ENCODE data around the gene CDKL4. TPM values are rescaled to one million over a fixed set of nuclear protein-coding genes. Genes with fewer than 3 reads are reported as not detected.
A peak's percentile ranks its signal among the peaks of the same experiment; 100 is the strongest.
"Not testable (repeated sequence)": the region's sequence is repeated elsewhere in the genome, so short reads cannot be mapped to it uniquely, and the experiment has no call there.

The CDKL4 gene
- polyA plus RNA-seq, 3 donors, result 0.37 to 0.67 (median 0.49) TPM

DNA sequence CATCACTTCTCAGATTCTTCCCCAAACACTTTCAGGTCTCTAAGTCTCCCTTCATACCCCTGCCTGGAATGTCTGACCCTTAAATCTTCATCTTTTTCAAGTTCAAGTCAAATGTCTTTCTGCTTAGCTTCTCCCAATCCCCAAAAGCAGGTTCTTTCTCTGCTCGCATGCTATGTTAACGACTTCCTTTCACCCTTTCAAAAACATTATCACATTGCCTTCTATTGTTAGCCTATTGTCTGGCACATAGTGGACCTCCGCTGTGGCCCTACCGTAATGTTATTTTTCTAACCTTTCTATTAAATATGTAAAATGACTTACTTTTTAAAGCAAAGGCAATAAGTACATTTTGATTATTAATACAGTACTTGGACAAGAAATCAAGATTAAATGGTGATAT is 2.2 kb downstream of the CDKL4 start:
- DNase-seq (ENCODE audit: extremely low read depth in 1 of 11, low read depth in 9 of 11, low spot score in 4 of 11), result no peak

DNA sequence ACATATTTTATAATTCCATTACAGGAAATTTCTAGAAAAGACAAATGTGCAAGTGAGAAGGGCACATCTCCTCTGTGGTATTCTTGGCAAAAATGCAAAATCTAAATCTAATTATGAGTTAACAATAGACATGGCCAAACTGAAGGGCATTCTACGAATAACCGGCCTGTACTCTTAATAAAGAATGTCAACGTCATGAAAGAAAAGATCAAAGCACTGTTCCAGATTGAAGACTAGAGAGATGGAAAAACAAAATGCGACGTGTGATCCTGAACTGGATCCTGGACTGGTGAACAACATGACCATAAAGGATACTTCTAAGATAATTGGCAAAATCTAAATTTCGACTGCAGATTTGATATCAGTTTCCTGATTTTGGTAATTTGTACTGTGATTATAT is 3.0 kb downstream of the CDKL4 start:
- DNase-seq (ENCODE audit: extremely low read depth in 1 of 11, low read depth in 9 of 11, low spot score in 4 of 11), result no peak

DNA sequence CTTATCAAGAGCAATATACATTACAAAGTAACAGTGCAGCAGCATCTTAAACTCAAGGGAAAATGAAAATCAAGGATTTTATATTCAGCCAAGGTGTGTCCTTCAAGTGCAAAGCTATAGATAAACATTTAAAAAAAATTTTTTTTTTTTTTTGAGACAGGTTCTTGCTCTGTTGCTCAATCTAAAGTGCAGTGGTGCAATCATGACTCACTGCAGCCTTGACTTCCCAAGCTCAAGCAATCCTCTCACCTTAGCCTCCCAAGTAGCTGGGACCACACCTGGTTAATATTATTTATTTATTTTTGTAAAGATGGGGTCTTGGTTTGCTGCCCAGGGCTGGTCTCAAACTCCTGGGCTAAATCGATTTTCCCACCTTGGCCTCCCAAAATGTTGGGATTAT is 9.0 kb downstream of the CDKL4 start:
- no peak for DNase-seq (ENCODE audit: extremely low read depth in 1 of 11, low read depth in 9 of 11, low spot score in 4 of 11)

DNA sequence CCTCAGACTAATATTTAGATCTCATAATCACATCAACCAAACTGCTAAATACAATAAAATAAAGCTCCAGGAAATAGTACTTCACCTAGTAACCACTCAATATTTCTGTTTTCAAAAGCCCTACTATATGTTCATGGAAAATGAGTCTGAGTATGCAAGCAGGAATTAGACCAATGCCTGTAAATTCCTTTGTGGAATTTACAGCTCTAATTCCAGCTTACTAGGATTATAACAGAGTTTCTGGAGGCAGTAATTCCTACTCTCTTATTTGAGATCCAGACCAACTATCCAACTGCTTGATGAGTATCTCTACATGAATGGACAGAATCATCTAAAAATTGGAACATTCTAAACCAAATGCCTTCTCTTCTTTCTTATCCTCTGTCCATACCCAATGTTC is 11.6 kb downstream of the CDKL4 start:
- no peak for DNase-seq (ENCODE audit: extremely low read depth in 1 of 11, low read depth in 9 of 11, low spot score in 4 of 11)

DNA sequence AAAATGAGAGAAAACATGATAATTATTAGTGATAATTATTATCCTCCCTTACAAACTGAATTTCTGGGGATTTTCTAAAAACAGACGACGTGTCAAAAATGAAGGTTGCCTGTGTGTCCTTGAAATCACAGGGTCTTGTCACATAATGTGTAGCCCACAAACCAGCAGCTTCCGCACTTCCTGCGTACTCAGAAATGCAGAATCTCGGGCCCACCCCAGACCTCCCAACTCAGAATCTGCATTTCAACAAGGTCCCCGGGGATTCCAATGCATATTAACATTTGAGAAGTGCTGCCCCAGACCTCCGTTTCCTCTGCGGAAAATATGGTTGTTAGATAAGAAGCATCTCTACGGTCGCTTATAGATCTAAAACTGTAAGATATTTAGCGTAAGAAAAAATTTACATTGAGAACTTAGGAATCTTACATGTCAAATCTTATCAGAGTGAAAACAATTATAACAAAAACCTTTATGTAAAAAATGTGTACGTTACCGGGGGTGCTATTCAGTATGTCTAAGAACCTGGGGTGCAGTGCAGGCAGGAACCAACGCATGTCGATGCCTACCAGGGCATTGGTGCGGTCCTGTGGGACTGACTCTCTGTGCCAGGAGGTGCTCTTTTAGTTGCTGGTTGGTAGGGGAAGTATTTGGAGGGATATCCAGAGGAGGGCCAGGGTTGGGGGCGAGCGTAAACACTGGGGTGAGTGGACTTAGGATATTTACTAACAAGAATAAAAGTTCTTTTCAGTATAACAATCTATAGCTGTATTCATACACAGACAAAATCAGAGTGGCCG is 15.2 kb downstream of the CDKL4 start:
- DNase-seq (ENCODE audit: extremely low read depth in 1 of 11, low read depth in 9 of 11, low spot score in 4 of 11), result peak in 3 of 11 donors; percentile 5 to 9 (median 7)

DNA sequence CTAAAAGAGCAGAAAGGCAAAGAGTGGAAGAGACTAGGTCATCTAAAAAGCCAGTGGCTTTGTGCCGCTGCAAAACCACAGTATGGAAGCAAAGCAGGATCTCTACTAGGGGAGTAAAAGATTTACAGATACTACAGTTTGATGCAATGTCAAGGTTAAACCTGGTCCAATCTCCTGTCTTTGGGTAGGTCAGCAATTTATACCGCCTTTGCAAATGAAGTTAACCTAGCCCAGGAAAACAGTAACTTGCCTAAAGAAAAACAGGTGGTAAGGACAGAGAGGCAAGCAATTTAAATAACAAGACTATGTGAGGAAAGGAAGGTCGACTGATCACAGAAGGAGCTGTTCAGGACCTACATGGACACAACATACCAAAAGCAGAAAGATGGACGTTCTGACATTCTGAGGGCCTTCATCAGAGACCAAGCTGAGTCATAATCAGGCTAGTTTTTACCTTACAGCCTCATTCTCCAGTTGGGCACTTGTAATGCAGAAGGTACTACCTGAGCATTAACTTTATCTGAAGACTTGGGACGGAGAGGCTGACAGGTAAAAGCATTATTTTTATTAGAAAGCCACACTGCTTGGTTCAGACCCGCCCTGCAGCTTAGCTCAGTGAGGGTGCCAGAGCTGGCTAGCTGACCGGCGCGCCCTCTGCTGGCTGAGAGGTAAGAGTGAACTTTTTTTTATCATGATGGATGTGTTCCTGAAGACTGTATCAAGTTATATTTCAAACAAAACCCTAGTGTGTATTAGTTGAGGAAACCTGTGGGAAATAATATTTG is 15.9 kb downstream of the CDKL4 start:
- peak; percentile 33 to 68 (median 57) for DNase-seq (ENCODE audit: extremely low read depth in 1 of 11, low read depth in 9 of 11, low spot score in 4 of 11)

DNA sequence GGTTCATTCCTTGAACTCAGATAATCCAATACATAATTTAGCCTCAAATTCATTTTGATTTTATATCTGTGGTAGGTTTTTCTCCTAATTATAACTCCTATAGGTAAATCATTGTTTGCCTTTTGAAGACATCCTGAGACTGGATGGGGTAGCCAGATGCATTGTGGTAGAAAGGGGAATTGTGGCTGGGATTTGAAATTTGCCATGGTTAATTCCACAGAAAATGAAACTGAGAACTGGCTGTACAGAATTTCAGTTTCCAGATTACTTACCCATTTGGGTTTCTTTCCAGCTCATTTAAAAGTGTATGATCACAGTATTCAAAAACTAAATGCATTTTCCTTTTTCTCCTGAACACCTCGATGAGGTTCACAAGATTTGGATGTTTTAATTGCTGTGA is 18.2 kb downstream of the CDKL4 start:
- no peak for DNase-seq (ENCODE audit: extremely low read depth in 1 of 11, low read depth in 9 of 11, low spot score in 4 of 11)

DNA sequence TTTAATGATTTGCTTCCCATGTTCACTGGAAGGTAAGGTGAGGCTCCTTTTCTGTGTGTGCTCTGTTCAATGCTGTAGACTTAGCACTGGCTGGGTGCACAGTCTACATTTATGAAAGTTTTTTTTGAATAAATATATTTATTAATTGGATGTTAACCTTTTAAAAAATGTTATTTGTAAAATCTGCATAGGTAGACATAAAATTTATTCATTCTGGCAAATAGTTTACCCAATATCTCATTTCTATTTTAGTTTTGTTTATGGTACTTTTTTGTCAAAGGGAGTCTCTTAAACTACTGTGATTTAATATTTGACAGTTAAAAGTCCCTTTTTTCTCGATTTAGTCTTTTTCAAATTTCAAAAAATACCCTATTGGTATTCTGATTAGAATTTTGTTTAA is 19.9 kb downstream of the CDKL4 start:
- DNase-seq (ENCODE audit: extremely low read depth in 1 of 11, low read depth in 9 of 11, low spot score in 4 of 11), result no peak

DNA sequence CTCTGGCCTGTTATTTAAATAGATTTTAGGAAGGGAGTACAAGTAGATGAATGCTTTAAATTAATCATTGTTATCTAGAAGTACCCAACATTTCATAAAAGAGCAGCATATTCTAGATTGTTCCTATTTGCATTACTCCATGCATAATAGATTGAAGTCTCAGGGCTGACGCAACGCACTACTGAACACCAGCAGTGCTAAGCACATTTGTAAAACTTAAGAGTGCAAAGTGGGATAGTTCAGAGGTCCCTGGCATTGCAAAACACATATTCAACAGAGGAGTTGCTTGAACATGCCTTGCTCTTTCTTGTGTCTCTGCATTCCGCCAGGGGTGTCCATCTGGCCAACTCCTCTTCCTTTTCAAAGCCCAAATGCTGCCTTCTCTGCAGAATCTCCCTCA is 22.3 kb downstream of the CDKL4 start:
- no peak for DNase-seq (ENCODE audit: extremely low read depth in 1 of 11, low read depth in 9 of 11, low spot score in 4 of 11)

DNA sequence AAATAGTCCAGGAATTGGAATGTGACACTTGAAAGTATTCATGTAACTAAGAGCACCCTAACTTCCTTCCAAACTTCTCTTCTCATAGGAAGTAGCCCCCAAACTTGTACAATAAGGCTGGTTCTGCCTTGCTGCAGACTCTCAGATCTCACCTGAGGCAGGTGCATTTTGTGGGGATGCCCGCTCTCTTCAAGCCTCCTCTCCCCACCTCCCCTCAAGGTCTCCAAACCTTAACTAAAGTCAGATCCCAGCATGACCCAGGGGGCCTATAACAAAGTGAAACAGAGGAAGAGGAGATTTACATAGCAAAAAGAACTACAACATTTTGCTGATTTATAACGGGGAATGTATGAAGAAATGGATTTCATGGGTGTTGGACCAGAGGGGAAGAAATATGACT is 23.6 kb downstream of the CDKL4 start:
- DNase-seq (ENCODE audit: extremely low read depth in 1 of 11, low read depth in 9 of 11, low spot score in 4 of 11), result no peak

DNA sequence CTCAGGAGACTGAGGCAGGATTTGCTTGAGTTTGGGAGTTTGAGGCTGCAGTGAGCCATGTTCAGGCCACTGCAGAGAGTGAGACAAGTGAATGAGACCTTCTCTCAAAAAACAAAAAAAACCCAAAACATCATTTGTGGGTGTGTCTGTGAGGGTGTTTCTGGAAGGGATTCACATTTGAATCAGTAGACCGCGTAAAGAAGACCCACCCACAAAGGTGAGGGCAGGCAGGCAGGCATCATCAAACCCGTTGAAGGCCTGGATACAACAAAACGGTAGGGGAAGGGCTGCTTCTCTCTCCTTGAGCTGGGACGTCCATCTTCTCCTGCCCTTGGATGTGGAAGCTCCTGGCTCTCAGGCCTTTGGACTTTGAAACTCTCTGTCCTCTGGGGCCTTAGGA is 25.4 kb downstream of the CDKL4 start:
- no peak for DNase-seq (ENCODE audit: extremely low read depth in 1 of 11, low read depth in 9 of 11, low spot score in 4 of 11)

DNA sequence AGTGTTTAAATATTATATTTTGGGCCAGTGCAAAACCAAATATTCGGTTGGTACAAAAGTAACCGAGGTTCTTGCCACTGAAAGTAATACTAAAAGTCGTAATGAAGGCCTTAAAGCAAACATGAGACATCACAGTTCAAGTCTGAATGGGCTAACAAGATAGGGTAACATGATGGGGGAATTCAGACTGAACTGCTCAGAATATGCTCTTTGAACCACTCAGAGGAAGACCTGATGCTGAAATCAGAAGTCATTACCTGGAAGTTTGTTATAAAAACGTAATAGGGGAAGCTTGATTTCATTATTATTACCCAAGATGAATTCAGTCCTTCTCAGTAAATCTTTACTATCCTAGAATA is 26.6 kb downstream of the CDKL4 start:
- DNase-seq (ENCODE audit: extremely low read depth in 1 of 11, low read depth in 9 of 11, low spot score in 4 of 11), result no peak

DNA sequence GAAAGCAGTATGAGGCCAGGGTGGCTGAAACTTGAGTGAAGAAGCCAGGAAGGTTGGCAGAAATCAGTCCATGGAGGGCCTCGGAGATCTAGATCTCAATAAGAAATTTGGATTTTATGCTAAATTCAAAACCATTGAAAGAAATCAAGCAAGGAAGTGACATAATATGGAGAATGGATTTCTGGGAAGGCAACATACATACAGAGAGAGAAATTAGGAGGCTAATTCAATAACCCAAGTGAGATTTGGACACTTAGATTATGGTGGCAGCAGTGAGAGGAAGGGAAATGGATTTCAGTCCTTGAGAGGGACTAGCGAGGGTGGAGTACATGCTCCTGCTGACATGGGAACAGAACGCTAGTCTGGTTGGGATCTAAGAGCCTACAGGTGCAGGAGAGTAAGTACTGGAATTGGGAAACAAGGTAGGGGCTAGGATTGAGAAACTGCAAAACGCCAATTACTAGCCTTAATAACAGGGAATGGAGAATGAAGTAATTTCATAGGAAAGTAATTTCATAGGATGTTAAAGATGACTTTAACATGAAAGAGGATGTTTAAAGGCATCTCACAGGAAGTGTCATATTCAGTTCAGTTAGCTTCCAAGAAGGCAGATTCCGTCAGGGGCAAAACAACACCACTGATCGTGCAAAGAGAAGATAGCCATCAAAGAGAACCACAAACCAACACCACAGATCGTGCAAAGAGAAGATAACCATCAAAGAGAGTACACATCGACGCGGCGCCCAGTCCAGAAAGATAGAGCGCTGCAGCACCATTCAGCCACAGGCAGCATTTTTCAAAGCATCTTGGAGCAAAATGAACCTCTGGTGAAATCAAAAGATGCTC is 27.2 kb downstream of the CDKL4 start:
- no peak for DNase-seq (ENCODE audit: extremely low read depth in 1 of 11, low read depth in 9 of 11, low spot score in 4 of 11)

DNA sequence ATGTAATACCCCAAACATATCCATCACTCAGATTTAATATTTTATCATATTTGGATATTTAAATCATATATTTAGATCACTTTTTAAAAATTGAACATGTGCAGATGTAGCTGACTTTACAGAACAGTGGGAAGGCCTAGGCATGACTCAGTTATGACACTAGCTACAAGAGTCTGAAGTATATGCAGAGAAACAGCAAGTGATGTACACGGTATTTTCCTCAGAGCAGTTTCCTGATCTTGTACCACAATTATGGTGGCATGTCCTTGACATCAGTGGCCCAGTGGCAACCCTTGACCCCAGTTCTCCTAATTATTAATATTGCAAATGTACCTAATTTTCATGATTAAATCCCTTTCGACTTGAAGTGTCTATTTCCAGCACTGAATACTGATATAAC is 28.2 kb downstream of the CDKL4 start:
- no peak for DNase-seq (ENCODE audit: extremely low read depth in 1 of 11, low read depth in 9 of 11, low spot score in 4 of 11)

DNA sequence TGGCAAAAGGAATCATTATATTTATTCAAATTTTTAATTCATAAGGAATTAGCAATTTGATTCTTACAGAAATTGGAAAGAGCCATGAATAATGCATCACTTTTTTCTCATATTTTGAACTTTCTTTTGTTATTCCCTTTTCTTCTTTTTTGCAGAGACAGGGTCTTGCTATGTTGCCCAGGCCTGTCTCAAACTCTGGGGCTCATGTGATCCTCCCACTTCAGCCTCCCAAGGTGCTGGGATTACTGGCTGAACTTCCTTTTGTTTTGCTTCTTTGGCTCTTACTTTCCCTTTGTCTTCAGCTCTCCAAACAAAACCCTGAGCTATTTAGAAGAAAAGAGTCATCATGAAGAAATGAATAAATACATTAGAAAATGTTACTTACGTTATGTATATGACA is 30.8 kb downstream of the CDKL4 start:
- DNase-seq (ENCODE audit: extremely low read depth in 1 of 11, low read depth in 9 of 11, low spot score in 4 of 11), result no peak

DNA sequence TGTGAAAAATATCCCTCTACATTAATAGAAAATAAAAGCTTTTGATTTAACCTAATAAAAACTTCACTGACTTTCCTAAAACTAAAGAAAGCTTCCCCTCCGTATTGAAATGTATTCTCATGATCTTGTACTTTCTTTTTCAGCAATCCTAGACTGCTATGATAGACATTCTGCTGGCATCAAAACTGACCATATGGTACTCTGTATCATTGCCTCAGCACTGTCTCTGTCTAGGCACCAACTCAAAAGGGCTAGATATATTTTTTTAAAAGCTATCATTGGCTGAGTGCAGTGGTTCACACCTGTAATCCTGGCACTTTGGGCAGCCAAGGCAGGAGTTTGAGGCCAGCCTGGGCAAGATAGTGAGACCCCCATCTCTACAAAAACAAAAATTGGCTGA is 32.9 kb downstream of the CDKL4 start:
- DNase-seq (ENCODE audit: extremely low read depth in 1 of 11, low read depth in 9 of 11, low spot score in 4 of 11), result no peak

DNA sequence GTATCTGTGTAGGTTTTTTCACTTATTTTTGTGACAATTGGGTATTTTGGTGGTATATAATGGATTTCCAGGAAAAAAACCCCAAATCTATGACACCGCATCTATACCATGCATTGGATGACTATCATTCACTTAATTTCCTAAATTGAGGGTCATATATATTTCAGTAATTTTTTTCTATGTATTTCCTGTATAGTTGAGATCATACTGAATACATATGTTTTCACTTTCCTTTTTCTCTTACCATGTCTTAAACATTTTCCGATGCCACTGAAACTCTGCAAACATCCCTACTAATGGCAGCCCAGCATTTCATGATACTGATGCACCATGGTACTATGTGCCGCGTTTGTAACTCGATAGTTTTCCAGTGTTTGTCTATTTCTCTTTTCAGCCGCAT is 40.4 kb downstream of the CDKL4 start:
- no peak for DNase-seq (ENCODE audit: extremely low read depth in 1 of 11, low read depth in 9 of 11, low spot score in 4 of 11)

DNA sequence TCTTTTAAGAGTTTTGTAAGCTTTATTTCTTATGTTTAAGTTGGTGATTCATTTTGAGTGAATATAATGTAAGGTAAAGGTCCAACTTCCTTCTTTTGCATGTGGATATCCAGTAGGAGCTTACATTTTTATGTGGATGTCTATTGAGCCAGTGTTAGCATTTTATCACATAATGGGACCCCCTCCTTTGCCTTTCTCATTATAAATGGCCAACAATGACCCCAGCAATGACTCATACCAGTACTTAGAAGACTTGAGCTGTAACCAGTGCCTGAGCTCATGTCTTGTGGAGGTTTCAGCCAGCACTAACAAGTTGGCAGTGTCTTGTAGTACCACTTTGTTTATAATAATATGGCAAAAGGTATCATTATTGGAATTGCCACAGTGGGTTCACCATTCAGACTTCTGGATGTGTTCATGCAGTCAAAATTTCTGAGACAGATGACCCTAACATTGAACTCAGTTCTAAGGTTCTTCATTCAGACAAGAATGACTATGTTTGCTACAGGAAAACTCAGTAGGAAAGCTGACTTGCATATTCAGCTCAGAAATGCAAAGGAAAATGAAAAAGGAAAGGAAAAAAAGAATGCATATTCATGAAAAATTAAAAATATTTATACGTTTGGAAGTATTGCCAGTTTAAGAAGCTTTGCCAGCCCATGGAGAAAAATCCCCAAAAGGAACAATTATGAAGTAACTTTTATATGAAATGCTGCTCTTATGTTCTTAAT is 41.0 kb downstream of the CDKL4 start:
- DNase-seq (ENCODE audit: extremely low read depth in 1 of 11, low read depth in 9 of 11, low spot score in 4 of 11), result no peak

DNA sequence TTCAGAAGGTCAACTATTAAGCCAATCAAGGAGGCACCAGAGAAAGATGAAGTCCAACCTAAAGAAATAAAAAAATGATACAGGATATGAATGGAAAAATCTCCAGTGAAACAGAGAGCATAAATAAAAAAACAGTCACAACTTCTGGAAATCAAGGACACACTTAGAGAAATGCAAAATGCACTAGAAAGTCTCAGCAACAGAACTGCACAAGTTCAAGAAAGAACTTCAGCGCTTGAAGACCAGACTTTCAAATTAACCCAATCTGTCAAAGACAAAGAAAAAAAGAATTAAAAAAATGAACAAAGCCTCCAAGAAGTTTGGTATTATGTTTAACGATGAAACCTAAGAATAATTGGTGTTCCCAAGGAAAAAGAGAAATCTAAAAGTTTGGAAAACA is 46.8 kb downstream of the CDKL4 start:
- DNase-seq (ENCODE audit: extremely low read depth in 1 of 11, low read depth in 9 of 11, low spot score in 4 of 11), result not testable (repeated sequence)
